DOHH2 (cell line): Measurements from ENCODE around the gene PAXX.

Experiments used
- H3F3A ChIP-seq: fragments of 200-600 bp; sonication (generic), shearing (Covaris generic); 2 replicates; pipeline ENCODE4 v1.6.0; 2016; ENCODE audit warnings: antibody characterized with exemption, mild to moderate bottlenecking; ENCODE audit not compliant: control insufficient read depth, insufficient read depth
- H3K27ac ChIP-seq: fragments of 200-600 bp; sonication (generic); 2 replicates; pipeline ENCODE4 v1.5.1; 2014; ENCODE audit warnings: low read depth, mild to moderate bottlenecking, low read length, moderate library complexity
- H3K27me3 ChIP-seq: fragments of 200-600 bp; sonication (generic); 2 replicates; pipeline ENCODE4 v1.6.1; 2014; ENCODE audit warnings: mild to moderate bottlenecking, low read length, mixed read lengths; ENCODE audit not compliant: control insufficient read depth
- H3K36me3 ChIP-seq: fragments of 200-600 bp; sonication (generic); 2 replicates; pipeline ENCODE4 v1.6.1; 2014; ENCODE audit warnings: mild to moderate bottlenecking, low read length, moderate library complexity, mixed read lengths; ENCODE audit not compliant: control insufficient read depth
- H3K4me1 ChIP-seq: fragments of 200-600 bp; sonication (generic); 2 replicates; pipeline ENCODE4 v1.6.1; 2014; ENCODE audit warnings: mild to moderate bottlenecking, low read length, mixed read lengths; ENCODE audit not compliant: control insufficient read depth
- H3K4me2 ChIP-seq: fragments of 200-600 bp; sonication (generic); 2 replicates; pipeline ENCODE4 v1.6.0; 2014; ENCODE audit warnings: mild to moderate bottlenecking, low read length, moderate library complexity
- H3K4me3 ChIP-seq: fragments of 200-600 bp; sonication (generic); 2 replicates; pipeline ENCODE4 v1.5.1; 2014; ENCODE audit warnings: mild to moderate bottlenecking, low read length, mixed read lengths
- H3K79me2 ChIP-seq: fragments of 200-600 bp; sonication (generic); 2 replicates; pipeline ENCODE4 v1.6.1; 2014; ENCODE audit warnings: mild to moderate bottlenecking, low read length, mixed read lengths; ENCODE audit not compliant: control insufficient read depth
- H3K9me2 ChIP-seq: fragments of 200-600 bp; sonication (generic); replicated peaks from 2 replicates; pipeline ENCODE4 v1.6.1; 2014; ENCODE audit warnings: mild to moderate bottlenecking, low read length, mixed read lengths; ENCODE audit not compliant: control insufficient read depth
- H3K9me3 ChIP-seq: fragments of 200-600 bp; sonication (generic); 2 replicates; pipeline ENCODE4 v1.6.1; 2014; ENCODE audit warnings: antibody characterized with exemption, low read length, mixed read lengths; ENCODE audit not compliant: control insufficient read depth, insufficient read depth
- H4K20me1 ChIP-seq: fragments of 200-600 bp; sonication (generic); 2 replicates; pipeline ENCODE4 v1.6.0; 2014; ENCODE audit warnings: low read depth, mild to moderate bottlenecking, antibody characterized with exemption, low read length, moderate library complexity; ENCODE audit not compliant: control insufficient read depth, insufficient read depth
- CTCF ChIP-seq: fragments of 200-600 bp; sonication (generic); IDR thresholded peaks from one replicate; pipeline ENCODE4 v1.5.1; 2014; ENCODE audit warnings: antibody characterized with exemption, mild to moderate bottlenecking, low read depth, low read length; ENCODE audit not compliant: poor library complexity, severe bottlenecking
- EZH2phosphoT487 ChIP-seq: fragments of 200-600 bp; sonication (generic); IDR thresholded peaks from 2 replicates; pipeline ENCODE4 v1.6.1; 2017; ENCODE audit warnings: borderline replicate concordance, mild to moderate bottlenecking, antibody characterized with exemption, low read length, moderate library complexity, mixed read lengths

The PAXX gene

GRCh38 chr9:136944212-136944518 is 48.1 kb upstream of the PAXX start:
- Histone ChIP-seq H3K4me2 (peak overlapping the region; percentile 77), H3K79me2 (peaks cover 26% of the 10 kb centered on the region), H3K4me3 (peak overlapping the region; percentile 84), H3F3A (no peaks in the 10 kb centered on the region; the same call in 1 of the 2 replicates), H3K9me3 (no peaks in the 10 kb centered on the region), H4K20me1 (0 out of 2 replicates have a peak, but pooled peaks cover 3% of the 10 kb centered on the region), H3K9me2 (no peaks in the 10 kb centered on the region), H3K36me3 (peaks cover 33% of the 10 kb centered on the region), H3K27me3 (no peaks in the 10 kb centered on the region), H3K4me1 (peaks cover 12% of the 10 kb centered on the region), H3K27ac (peak overlapping the region; percentile 18; the same call in 1 of the 2 replicates)
- TF ChIP-seq EZH2phosphoT487 (no peak), CTCF (no peak)

- Histone ChIP-seq H3K27ac (peak within 1 kb of the TSS; percentile 18; the same call in 1 of the 2 replicates), H3F3A (no peaks in the 10 kb centered on the region; the same call in 1 of the 2 replicates), H3K9me2 (no peaks in the 10 kb centered on the region), H3K9me3 (no peaks in the 10 kb centered on the region), H3K36me3 (peaks cover 32% of the 10 kb centered on the region), H3K79me2 (peaks cover 26% of the 10 kb centered on the region), H4K20me1 (0 out of 2 replicates have a peak, but pooled peaks cover 3% of the 10 kb centered on the region), H3K4me2 (peak within 1 kb of the TSS; percentile 77), H3K4me1 (peaks cover 16% of the 10 kb centered on the region), H3K4me3 (peak within 1 kb of the TSS; percentile 84), H3K27me3 (no peaks in the 10 kb centered on the region)
- TF ChIP-seq EZH2phosphoT487, result no peak
- TF ChIP-seq CTCF, result peak; percentile 84
Measured at GRCh38 chr9:136944519-136945332, 47.5 kb upstream of the PAXX start, which contains the start of the genes C8G and FBXW5. Gene C8G, plus strand, starts transcription at chr9:136945243. Its CDS starts 78 bp downstream, at chr9:136945321. Gene FBXW5, minus strand, starts transcription at chr9:136944738. Its CDS starts 655 bp downstream, at chr9:136944083.

GRCh38 chr9:136945333-136946227 is 46.6 kb upstream of the PAXX start:
- Histone ChIP-seq H3K9me3 (no peaks in the 10 kb centered on the region), H3F3A (no peaks in the 10 kb centered on the region; the same call in 1 of the 2 replicates), H3K4me2 (no peak overlapping the region), H4K20me1 (0 out of 2 replicates have a peak, but pooled peaks cover 3% of the 10 kb centered on the region), H3K9me2 (no peaks in the 10 kb centered on the region), H3K4me1 (peaks cover 21% of the 10 kb centered on the region), H3K27me3 (no peaks in the 10 kb centered on the region), H3K27ac (no peak overlapping the region), H3K79me2 (peaks cover 26% of the 10 kb centered on the region), H3K4me3 (no peak overlapping the region), H3K36me3 (peaks cover 24% of the 10 kb centered on the region)
- TF ChIP-seq EZH2phosphoT487, result no peak
- TF ChIP-seq CTCF, result no peak
